Left ventricle myocardium inferior (tissue), 1 donor: ENCODE measurements around the gene SPATA16. TPM values are rescaled to one million over a fixed set of nuclear protein-coding genes. Genes with fewer than 3 reads are reported as not detected.

ENCODE experiments used
- DNase-seq: peaks from one replicate; pipeline ENCODE4 v3.0.0-alpha.2; 2020
- H3K27ac ChIP-seq: fragments of 200-600 bp; replicated peaks from 2 replicates; pipeline ENCODE4 v1.8.0; 2021
- H3K27me3 ChIP-seq: fragments of 200-600 bp; 2 replicates; pipeline ENCODE4 v1.8.0; 2021; ENCODE audit warnings: low read depth
- H3K36me3 ChIP-seq: fragments of 200-600 bp; 2 replicates; pipeline ENCODE4 v1.8.0; 2021
- H3K4me1 ChIP-seq: fragments of 200-600 bp; 2 replicates; pipeline ENCODE4 v1.8.0; 2021
- H3K4me3 ChIP-seq: fragments of 200-600 bp; 2 replicates; pipeline ENCODE4 v1.8.0; 2021; ENCODE audit warnings: mild to moderate bottlenecking, moderate library complexity
- H3K9me3 ChIP-seq: fragments of 200-600 bp; replicated peaks from 2 replicates; pipeline ENCODE4 v1.8.0; 2021
- intact Hi-C: fragments of 100-400 bp; cut with micrococcal nuclease; formaldehyde crosslinking; loops from one replicate; pipeline ENCODE4 v1.11.0; 2022
- total RNA-seq: library from RNA; stranded (reverse); fragmentation: NEBNext Ultra II Directional; extraction: Animal tissue kit (Norgen Biotek cat#: 25700); gene quantifications from one replicate; pipeline ENCODE4 v1.2.1, GENCODE V29; 2021
- TF ChIP-seq, protein P1 (sequence below): fragments of 200-600 bp; IDR thresholded peaks from 2 replicates; pipeline ENCODE4 v1.8.0; 2021; ENCODE audit warnings: antibody characterized with exemption, mild to moderate bottlenecking, borderline replicate concordance
- donor health status: DM: no; HTN: yes; CAD: no; lungs with severe emphysema.

Gene SPATA16
- total RNA-seq, 1 donor from 2014 or later: not detected

DNA sequence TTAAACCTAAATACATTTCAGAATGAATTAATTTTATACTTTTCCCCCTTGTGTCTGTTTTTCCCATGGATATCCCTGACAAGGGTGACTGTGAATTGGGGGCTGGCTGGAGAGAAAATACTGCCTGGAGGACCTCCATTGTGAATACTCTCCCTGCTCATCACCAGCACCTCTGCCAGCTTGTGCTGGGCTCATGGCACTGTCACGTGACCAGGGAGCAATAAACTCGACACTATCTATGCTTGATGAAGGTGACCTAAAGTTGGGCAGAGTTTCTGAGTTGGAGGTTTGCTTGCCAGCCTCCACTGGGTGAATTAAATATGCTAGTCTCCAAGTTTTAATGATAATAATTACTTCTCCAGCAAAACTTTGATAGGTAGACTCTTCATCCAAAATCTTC, 189.5 kb downstream of the SPATA16 start:
- Histone ChIP-seq H3K4me3 (no peak overlapping the region), H3K27me3 (no peaks in the 10 kb centered on the region), H3K36me3 (no peaks in the 10 kb centered on the region), H3K9me3 (no peaks in the 10 kb centered on the region), H3K4me1 (no peaks in the 10 kb centered on the region), H3K27ac (no peak overlapping the region)
- intact Hi-C loops: no loop called here
- TF ChIP-seq, protein P1, sequence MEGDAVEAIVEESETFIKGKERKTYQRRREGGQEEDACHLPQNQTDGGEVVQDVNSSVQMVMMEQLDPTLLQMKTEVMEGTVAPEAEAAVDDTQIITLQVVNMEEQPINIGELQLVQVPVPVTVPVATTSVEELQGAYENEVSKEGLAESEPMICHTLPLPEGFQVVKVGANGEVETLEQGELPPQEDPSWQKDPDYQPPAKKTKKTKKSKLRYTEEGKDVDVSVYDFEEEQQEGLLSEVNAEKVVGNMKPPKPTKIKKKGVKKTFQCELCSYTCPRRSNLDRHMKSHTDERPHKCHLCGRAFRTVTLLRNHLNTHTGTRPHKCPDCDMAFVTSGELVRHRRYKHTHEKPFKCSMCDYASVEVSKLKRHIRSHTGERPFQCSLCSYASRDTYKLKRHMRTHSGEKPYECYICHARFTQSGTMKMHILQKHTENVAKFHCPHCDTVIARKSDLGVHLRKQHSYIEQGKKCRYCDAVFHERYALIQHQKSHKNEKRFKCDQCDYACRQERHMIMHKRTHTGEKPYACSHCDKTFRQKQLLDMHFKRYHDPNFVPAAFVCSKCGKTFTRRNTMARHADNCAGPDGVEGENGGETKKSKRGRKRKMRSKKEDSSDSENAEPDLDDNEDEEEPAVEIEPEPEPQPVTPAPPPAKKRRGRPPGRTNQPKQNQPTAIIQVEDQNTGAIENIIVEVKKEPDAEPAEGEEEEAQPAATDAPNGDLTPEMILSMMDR: no peak
- no peak for DNase-seq

- no peak for DNase-seq
- H3K27ac ChIP-seq: no peak overlapping the region
- intact Hi-C loops: no loop called here
- no peaks in the 10 kb centered on the region for H3K27me3 ChIP-seq
- H3K4me1 ChIP-seq: no peaks in the 10 kb centered on the region
- TF ChIP-seq, protein P1: no peak
- no peaks in the 10 kb centered on the region for H3K36me3 ChIP-seq
- no peaks in the 10 kb centered on the region for H3K9me3 ChIP-seq
- no peak overlapping the region for H3K4me3 ChIP-seq
Observed at GRCh38 chr3:172946061-172946460, 195.0 kb downstream of the SPATA16 start.

DNA sequence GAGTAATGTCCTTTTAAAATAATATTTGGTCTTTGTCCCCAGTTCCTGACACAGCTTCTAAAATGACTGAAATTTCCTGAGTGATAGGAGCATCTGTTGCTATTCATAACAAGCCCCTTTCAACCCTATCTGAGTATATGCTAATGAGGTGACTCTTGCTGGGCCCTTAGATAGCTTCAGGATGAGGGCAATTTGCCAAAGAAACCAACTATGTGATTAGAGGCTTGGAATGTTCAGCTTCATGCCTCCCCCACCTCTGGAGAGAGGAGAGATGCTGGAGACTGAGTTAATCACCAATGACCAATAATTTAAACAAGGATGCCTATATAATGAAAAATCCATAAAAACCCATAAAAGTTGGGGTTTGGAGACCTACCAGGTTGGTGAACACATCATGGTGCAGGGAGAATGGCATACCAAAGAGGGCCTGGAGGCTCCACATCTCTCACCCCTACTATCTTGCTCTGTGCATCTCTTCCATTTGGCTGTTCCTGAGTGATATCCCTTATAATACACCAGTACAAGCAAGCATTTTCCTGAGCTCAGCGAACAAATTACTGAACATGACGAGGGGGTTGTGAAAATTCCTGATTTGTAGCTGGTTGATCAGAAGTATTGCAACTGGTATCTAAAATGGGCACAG, 201.3 kb downstream of the SPATA16 start:
- Histone ChIP-seq H3K27me3 (no peaks in the 10 kb centered on the region), H3K9me3 (no peaks in the 10 kb centered on the region), H3K27ac (no peak overlapping the region), H3K4me1 (no peaks in the 10 kb centered on the region), H3K36me3 (no peaks in the 10 kb centered on the region), H3K4me3 (no peak overlapping the region)
- no peak for DNase-seq
- intact Hi-C loops: no loop called here
- TF ChIP-seq, protein P1: no peak

- TF ChIP-seq, protein P1: no peak
- Histone ChIP-seq H3K4me3 (no peak overlapping the region), H3K9me3 (no peaks in the 10 kb centered on the region), H3K27me3 (no peaks in the 10 kb centered on the region), H3K36me3 (no peaks in the 10 kb centered on the region), H3K27ac (no peak overlapping the region), H3K4me1 (no peaks in the 10 kb centered on the region)
- DNase-seq: no peak
- intact Hi-C loops: no loop called here
Observed at GRCh38 chr3:172938788-172939187, 202.2 kb downstream of the SPATA16 start.

DNA sequence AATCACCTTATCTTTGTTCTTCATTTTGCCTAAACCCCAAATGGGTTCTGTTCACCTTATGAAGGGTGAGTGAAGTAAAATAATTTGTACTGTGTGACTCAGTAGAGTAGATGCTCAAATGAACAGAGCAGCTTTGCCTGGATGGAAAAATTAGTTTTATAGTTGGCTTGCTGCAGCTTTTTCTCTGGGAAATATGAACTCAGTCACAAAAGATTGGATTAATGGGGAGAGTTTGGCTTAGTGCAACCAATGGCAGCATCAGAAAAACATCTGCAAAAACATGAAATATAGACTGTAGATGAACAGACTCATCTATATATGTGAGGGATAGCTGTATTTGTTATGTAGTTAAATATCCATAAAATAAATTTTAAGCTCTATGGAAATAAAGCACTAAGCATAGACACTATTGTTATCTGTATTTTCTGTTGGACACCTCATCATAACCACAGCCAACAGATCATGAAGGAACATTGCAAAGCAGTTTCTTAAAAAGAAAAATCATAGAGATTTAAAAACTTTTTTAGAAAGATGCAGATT, 209.2 kb downstream of the SPATA16 start:
- no peak overlapping the region for H3K4me3 ChIP-seq
- TF ChIP-seq, protein P1: no peak
- intact Hi-C loops: no loop called here
- H3K4me1 ChIP-seq: no peaks in the 10 kb centered on the region
- H3K27me3 ChIP-seq: no peaks in the 10 kb centered on the region
- no peak for DNase-seq
- no peaks in the 10 kb centered on the region for H3K36me3 ChIP-seq
- no peaks in the 10 kb centered on the region for H3K9me3 ChIP-seq
- no peak overlapping the region for H3K27ac ChIP-seq
